NB4 (cell line): Measurements from ENCODE around the gene NUDT4.
"Not testable (repeated sequence)": the region's sequence is repeated elsewhere in the genome, so short reads cannot be mapped to it uniquely, and the experiment has no call there.

Source experiments
- DNase-seq: peaks from one replicate; pipeline ENCODE4 v3.0.0; 2010; ENCODE audit warnings: low read depth
- H3K4me3 ChIP-seq: one replicate; pipeline ENCODE4 v1.5.1; 2011; ENCODE audit warnings: mild to moderate bottlenecking, low read depth, low read length, moderate library complexity
- CTCF ChIP-seq: IDR thresholded peaks from one replicate; pipeline ENCODE4 v1.5.1; 2012; ENCODE audit warnings: low read depth, low read length
- MAX ChIP-seq: IDR thresholded peaks from 2 replicates; pipeline ENCODE4 v1.6.1; 2011; ENCODE audit warnings: low read depth, low read length
- MYC ChIP-seq: IDR thresholded peaks from 2 replicates; pipeline ENCODE4 v1.6.1; 2011; ENCODE audit warnings: low read depth, low read length
- POLR2A ChIP-seq: IDR thresholded peaks from 2 replicates; pipeline ENCODE4 v1.6.1; 2011; ENCODE audit warnings: mild to moderate bottlenecking; ENCODE audit not compliant: insufficient read length; ENCODE audit errors: extremely low read depth

NUDT4 gene

GRCh38 chr12:93407963-93408283, 30.2 kb downstream of the NUDT4 start:
- DNase-seq, result no peak
- TF ChIP-seq MYC (no peak), CTCF (no peak), POLR2A (no peak), MAX (no peak)
- H3K4me3 ChIP-seq, result no peak overlapping the region

GRCh38 chr12:93408813-93409212, 31.1 kb downstream of the NUDT4 start:
- DNase-seq, result no peak
- no peak overlapping the region for H3K4me3 ChIP-seq
- TF ChIP-seq MAX, result no peak
- TF ChIP-seq CTCF, result no peak
- TF ChIP-seq MYC, result no peak
- no peak for TF ChIP-seq POLR2A

- not testable (repeated sequence) for H3K4me3 ChIP-seq, DNase-seq
Observed at GRCh38 chr12:93409343-93410187, 31.8 kb downstream of the NUDT4 start.

- not testable (repeated sequence) for H3K4me3 ChIP-seq, DNase-seq
Observed at GRCh38 chr12:93411060-93411459, 33.3 kb downstream of the NUDT4 start.

- H3K4me3 ChIP-seq, DNase-seq: not testable (repeated sequence)
Observed at GRCh38 chr12:93412396-93412795, 34.7 kb downstream of the NUDT4 start.

GRCh38 chr12:93413064-93413463, 35.3 kb downstream of the NUDT4 start:
- no peak overlapping the region for H3K4me3 ChIP-seq
- TF ChIP-seq MAX (no peak), MYC (no peak), POLR2A (no peak), CTCF (no peak)
- DNase-seq, result no peak

GRCh38 chr12:93415723-93416464, 38.2 kb downstream of the NUDT4 start:
- no peak for DNase-seq
- no peak overlapping the region for H3K4me3 ChIP-seq
- TF ChIP-seq MYC, result no peak
- no peak for TF ChIP-seq CTCF
- TF ChIP-seq MAX, result no peak
- TF ChIP-seq POLR2A, result no peak
